ENCODE measurements around the gene PTBP3.

PTBP3 gene

DNA sequence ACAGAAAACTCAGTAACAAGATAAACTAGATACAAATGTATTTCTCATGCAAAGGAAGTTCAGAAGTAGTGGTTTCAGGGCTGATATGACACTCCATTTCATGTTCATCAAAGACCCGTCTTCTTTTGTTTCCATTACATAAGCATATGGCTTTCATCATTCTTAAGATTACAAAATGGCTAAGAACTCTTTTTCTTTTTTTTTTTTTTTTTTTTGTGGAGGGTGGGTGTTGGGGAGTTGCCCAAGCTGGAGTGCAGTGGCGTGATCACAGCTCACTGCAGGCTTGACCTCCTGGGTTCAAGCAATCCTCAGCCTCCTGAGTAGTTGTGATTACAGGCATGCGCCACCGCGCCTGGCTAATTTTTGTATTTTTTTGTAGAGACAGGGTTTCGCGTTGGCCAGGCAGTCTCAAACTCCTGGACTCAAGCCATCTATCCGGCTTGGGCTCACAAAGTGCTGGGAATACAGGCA, 22.0 kb upstream of the PTBP3 start:
- DNase-seq: no peak

DNA sequence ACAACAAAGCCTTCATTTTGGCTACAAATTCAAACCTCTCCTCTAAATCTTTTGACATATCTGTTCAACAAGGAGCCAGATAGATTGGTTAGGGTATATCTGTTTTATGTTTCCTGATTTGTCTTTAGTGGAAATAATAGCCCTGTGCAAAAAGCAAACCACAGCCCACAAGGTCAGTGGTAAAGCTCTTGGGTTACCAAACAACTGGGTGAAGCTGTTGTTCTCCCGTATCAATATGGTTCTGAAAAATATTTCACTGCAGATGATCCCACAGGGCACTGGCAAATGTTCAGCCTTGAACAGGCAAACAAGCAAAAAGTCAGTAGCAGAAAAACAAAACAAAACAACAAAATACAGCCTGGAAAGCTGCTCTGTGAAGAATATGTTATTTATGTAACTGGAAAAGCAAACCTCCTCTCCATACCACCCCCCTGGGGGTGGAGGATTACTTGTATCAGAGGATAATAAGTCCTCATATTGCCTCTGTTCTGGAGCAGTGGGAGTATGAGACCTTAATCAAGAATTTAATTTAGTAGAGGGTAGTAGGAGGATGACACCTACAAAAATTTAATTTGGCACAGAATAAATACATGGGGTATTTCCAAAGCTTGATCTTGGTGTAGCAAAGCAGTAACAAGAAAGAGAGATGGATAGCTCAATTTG, 20.8 kb upstream of the PTBP3 start:
- DNase-seq: no peak

DNA sequence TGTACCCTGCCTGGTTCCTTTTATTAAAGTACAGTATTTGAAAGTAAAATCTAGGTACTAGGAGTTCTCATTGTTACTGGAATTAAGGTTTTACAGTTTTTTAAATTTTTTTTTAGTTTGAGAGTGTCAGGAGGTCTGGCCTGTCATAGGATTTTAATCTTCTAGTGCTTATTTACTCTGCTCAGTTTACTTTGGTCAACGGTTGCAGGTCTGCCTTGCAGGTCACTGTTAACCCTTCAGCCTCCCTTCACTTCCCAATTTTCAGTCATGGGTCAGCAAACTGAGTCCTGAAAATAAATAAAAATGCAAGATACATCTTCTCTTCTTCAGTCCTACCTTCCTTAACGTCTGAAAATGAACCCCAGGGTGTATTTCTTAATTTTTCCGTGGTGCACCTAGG, 18.8 kb upstream of the PTBP3 start:
- no peak for DNase-seq

- DNase-seq: no peak
Measured at GRCh38 chr9:112351184-112351583, 17.8 kb upstream of the PTBP3 start.

GRCh38 chr9:112349008-112349333, 15.6 kb upstream of the PTBP3 start:
- DNase-seq: no peak

GRCh38 chr9:112348257-112349007, 15.0 kb upstream of the PTBP3 start:
- peak; percentile 61 for DNase-seq

DNA sequence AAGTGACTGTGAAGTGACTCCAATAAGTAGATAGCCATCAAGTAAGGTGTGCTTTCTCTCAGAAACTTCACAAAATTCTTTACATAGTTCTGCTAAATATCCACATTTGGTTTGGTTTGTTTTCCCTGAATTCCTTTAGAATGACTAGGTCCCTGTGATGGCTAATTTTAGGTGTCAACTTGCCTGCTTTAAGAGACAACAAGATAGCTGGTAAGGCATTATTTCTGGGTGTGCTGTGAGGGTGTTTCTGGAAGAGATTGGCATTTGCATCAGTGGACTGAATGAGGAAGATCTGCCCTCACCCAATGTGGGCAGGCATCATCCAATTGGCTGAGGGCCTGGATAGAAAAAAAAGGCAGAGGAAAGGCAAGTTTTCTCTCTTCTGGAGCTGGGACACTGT, 8.3 kb upstream of the PTBP3 start:
- DNase-seq: no peak

GRCh38 chr9:112339886-112340285, 6.5 kb upstream of the PTBP3 start:
- DNase-seq: no peak

GRCh38 chr9:112338561-112338960, 5.1 kb upstream of the PTBP3 start:
- DNase-seq: no peak

GRCh38 chr9:112337547-112337946, 4.1 kb upstream of the PTBP3 start:
- no peak for DNase-seq

DNA sequence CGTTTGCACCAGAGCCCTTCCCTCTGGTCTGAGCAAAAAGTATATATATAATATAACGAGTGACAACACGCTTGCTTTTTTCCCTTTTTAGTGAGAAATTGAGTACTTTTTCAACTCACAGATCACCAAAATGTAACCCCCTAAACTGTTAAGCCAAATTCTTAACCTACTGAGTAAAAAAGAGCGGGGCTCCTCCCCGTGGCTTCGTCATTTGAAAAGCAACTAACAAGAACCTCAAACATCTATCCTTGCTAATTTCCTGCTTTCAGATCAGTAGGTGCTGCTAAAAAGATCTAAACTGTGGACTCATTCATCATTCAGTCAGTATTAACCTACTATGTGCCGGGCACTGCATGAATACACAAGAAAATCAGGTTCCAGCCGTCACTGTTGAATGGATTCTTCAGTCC, 1.0 kb upstream of the PTBP3 start:
- DNase-seq: peak; percentile 28

DNA sequence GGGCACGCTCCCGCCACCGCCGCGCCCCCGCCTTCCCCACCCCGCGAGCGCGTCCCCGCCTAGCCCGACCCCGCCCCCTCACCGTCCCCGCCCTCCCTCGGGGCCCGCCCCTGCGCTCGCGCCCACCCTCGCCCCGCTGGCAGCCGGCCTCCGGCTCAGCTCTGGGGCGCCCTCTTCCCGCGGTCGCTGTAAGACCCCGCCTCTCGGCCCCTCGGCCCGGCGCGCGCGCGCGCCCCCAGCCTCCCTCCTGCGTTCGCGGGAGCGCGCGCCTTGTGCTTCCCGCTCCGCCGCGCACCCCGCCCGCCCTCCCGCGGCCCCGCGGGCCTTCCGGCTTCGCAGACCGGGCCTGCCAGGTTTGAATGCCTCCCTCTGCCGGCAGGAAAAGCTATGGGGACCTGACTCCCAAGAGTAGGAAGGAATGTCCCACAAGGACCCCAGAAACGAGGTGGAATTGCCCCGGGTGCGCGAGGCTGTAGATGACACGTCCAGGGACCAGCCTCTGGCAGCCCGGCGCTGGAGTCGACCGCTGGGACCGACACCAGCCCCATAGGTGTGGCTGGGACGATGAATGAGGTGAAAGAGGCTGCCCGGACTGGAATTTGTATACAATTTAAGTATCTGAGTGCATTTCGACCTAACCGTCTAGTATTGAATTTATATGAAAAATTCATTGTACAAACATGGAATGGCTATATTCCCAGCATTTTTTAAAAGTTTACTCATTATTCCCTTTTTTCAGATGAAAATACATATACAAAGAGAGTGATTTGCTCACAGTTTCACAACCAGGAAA, 416 bp upstream of the PTBP3 start:
- peak; percentile 93 for DNase-seq

DNA sequence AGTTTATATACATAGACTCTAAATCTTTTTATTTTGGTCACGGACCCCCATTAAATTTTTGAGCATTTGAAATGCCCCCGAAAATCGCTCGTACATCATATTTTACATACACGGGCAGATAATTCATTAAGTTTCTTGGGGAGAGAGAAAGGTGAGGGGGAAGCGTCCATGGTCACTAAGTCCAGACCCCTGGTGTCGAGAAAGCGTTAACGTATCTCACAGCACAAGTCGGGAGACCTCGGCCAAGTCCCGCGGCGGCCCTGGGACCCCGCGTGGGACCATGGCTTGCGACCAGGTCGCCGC, 794 bp downstream of the PTBP3 start:
- no peak for DNase-seq

- no peak for DNase-seq
Measured at GRCh38 chr9:112332214-112332613, 1.2 kb downstream of the PTBP3 start.

GRCh38 chr9:112331674-112331952, 1.8 kb downstream of the PTBP3 start:
- DNase-seq: no peak

DNA sequence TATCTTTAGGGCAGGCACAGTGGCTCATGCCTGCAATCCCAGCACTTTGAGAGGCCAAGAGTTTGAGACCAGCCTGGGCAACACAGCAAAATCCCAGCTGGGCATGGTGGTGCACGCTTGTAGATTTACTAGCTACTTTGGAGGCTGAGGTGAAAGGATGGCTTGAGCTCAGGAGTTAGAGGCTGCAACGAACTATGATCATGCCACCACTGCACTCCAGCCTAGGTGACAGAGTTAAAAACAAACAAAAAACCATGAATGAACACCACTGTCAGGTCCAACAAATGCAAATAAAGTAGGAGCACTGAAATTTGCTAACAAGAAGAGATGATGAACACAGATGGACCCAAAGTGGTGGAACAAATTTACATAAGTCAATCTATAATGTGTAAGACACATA, 4.9 kb downstream of the PTBP3 start:
- DNase-seq: no peak

- no peak for DNase-seq
Measured at GRCh38 chr9:112327718-112328450, 5.5 kb downstream of the PTBP3 start.

DNA sequence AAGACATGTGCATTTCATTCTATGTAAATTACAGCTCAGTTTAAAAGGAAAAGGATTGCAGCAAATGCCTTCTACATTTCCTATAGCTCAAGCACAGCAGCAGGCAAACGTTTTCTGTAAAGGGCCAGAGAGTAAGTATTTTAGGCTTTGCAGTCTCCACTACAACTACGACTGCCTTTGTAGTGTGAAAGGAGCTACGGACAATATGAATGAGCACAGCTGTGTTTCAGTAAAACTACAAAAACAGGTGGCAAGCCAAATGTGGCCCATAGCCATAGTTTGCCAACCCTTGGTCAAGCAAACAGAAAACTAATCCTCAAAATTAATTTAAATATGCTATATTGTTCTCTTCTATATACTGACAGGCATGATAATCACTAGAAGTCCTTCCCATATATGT, 7.2 kb downstream of the PTBP3 start:
- DNase-seq: no peak

DNA sequence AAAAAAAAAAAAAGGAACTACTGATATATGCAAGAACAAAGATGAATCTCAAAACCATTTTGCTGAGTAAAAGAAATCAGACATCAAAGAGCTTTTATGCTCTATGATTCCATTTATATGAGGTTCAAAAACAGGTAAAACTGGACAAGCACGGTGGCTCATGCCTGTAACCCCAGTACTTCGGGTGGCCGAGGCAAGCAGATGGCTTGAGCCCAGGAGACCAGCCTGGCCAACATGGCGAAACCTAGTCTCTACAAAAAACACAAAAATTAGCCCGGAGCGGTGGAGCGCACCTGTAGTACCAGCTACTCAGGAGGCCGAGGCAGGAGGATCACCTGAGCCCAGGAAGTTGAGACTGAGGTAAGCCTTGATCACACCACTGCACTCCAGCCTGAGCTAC, 7.8 kb downstream of the PTBP3 start:
- no peak for DNase-seq

DNA sequence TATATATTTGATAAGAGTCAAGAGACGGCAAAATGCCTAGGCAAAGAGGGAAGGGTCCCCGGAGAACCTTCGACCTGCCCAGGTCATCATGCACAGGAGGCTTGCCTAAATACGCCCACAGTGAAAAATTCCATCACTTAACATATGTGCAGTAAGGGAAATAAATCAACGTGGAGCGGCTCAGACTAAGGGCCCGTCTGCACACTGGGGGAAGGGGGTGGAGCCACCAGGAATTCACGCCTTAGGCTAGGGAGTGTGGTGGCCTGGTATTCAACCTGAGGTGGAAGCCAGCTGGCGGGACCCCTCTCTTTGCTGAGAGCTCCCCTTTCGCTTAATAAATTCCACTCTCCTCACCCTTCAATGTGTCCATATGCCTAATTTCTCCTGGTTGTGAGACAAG, 8.3 kb downstream of the PTBP3 start:
- no peak for DNase-seq

- DNase-seq: no peak
Measured at GRCh38 chr9:112323378-112323854, 10.0 kb downstream of the PTBP3 start.

DNA sequence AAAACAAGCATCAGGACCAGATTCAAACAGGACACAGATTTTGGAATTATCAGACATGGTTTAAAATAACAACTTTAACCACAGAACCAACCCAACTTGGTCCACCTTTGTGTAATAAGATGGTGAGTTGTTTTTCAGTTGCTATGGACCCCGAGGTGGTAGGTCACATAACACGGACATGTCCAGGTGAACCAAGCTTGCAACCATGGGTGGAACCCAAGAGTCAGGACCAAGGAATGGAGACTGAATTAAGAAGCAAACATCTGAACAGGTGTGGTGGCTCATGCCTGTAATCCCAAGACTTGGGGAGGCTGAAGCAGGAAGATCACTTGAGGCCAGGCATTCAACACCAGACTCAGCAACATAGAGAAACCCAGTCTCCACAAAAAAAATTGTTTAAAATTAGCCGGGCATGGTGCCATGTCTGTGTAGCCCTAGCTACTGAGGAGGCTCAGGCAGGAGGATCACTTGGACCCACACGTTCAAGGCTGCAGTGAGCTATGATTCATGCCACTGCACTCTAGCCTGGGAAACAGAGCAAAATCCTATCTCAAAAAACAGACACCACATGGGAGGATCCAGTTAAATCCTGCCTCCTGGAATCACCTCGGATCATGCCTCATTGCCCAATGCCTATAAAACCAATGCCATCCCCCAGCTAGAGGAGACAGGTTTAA, 10.6 kb downstream of the PTBP3 start:
- no peak for DNase-seq
